ENCODE data around the gene SGCG.

SGCG gene

DNA sequence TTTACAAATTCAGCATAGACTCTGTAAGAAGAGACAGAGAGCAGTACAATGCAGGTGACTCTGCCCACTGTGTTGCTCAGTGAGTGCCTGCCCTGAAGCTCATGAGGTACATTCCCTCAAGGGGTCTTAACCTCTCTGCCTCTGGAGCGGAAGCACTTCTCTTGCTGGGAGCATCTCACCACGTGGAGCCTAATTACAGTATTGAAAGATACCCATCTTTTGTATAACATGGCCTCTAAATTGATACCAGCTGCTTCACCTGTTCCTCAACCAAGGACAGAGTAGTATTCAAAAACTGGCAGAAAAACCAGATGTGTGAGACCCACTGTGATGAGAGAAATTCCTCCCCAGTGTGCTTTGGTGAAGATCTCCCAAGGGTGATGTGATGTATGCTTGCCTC lies 175.6 kb downstream of the SGCG start:
- no peak overlapping the region for H3K4ac ChIP-seq (ENCODE audit: low read depth, low read length)
- no peak overlapping the region for H3K18ac ChIP-seq (ENCODE audit: low read length)
- H2BK5ac ChIP-seq (ENCODE audit: low read depth, low read length, poor library complexity) = no peak overlapping the region
- no peak for DNase-seq
- WGBS (ENCODE audit: extremely low coverage, insufficient coverage, insufficient read length) = no CpG with 5 or more reads among the region's 2 CpGs
- no peak overlapping the region for H3K27ac ChIP-seq (ENCODE audit: low read depth, low read length)
- H4K8ac ChIP-seq (ENCODE audit: low read depth, low read length) = no peak overlapping the region
- H3K79me2 ChIP-seq (ENCODE audit: control insufficient read depth, insufficient read depth, low read length, poor library complexity) = no peaks in the 10 kb centered on the region
- no peak overlapping the region for H2BK120ac ChIP-seq (ENCODE audit: insufficient read depth, low read length, poor library complexity)
- H3K79me1 ChIP-seq (ENCODE audit: low read length) = no peaks in the 10 kb centered on the region
- no peak overlapping the region for H2AFZ ChIP-seq (ENCODE audit: insufficient read depth, low read length, poor library complexity)
- no peak overlapping the region for H3K4me2 ChIP-seq (ENCODE audit: low read length)
- no peak overlapping the region for H3K9ac ChIP-seq (ENCODE audit: low read length)
- no peak overlapping the region for H4K91ac ChIP-seq (ENCODE audit: low read depth, low read length)
- H4K12ac ChIP-seq (ENCODE audit: low read depth, low read length) = no peak overlapping the region
- H3K9me3 ChIP-seq (ENCODE audit: insufficient read depth, low read depth, low read length) = no peaks in the 10 kb centered on the region
- peaks cover 14 to 26% of the 10 kb centered on the region in 2 experiments for H3K36me3 ChIP-seq (ENCODE audit: control insufficient read depth in 1 of 2, insufficient read depth in 2 of 2, low read length in 2 of 2)
- no peak overlapping the region for H2AK5ac ChIP-seq (ENCODE audit: low read length)
- H3K4me1 ChIP-seq (ENCODE audit: control insufficient read depth in 1 of 2, insufficient read depth in 2 of 2, low read length in 2 of 2) = no peaks in the 10 kb centered on the region
- no peak overlapping the region for H3K4me3 ChIP-seq (ENCODE audit: low read depth, low read length)
- no peaks in the 10 kb centered on the region for H3K27me3 ChIP-seq (ENCODE audit: insufficient read depth, low read length)
- no peak overlapping the region for H3K14ac ChIP-seq (ENCODE audit: low read length)
- no peak overlapping the region for H3K23ac ChIP-seq (ENCODE audit: low read length)
- no peak overlapping the region for H2BK12ac ChIP-seq (ENCODE audit: low read length)

DNA sequence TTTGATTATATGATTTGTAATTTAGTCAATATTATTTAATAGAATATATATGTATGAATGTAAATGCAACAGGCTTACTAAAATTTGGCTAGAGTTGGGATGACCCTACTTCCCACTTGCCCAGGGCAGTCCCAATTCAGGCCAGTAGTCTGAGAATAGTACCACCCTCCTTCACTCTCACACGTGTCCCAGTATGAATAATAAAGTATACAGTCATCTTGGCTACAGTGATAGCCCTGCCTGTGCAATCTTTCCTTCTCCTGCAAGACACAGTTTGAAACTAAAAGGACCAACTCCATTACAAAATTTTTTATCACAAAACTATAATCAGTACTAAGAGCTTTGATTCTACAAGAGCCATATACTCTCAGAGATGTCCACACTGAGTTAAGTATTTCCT lies 176.6 kb downstream of the SGCG start:
- Histone ChIP-seq H3K27ac (ENCODE audit: low read depth, low read length) (no peak overlapping the region), H3K36me3 (ENCODE audit: control insufficient read depth in 1 of 2, insufficient read depth in 2 of 2, low read length in 2 of 2) (peaks cover 17 to 28% of the 10 kb centered on the region in 2 experiments), H3K4me1 (ENCODE audit: control insufficient read depth in 1 of 2, insufficient read depth in 2 of 2, low read length in 2 of 2) (no peaks in the 10 kb centered on the region), H3K4ac (ENCODE audit: low read depth, low read length) (no peak overlapping the region), H3K79me2 (ENCODE audit: control insufficient read depth, insufficient read depth, low read length, poor library complexity) (no peaks in the 10 kb centered on the region), H2AFZ (ENCODE audit: insufficient read depth, low read length, poor library complexity) (no peak overlapping the region), H2AK5ac (ENCODE audit: low read length) (no peak overlapping the region), H3K4me2 (ENCODE audit: low read length) (no peak overlapping the region), H3K27me3 (ENCODE audit: insufficient read depth, low read length) (no peaks in the 10 kb centered on the region), H2BK5ac (ENCODE audit: low read depth, low read length, poor library complexity) (no peak overlapping the region), H4K8ac (ENCODE audit: low read depth, low read length) (no peak overlapping the region), H3K9ac (ENCODE audit: low read length) (no peak overlapping the region), H4K12ac (ENCODE audit: low read depth, low read length) (no peak overlapping the region), H3K23ac (ENCODE audit: low read length) (no peak overlapping the region), H3K79me1 (ENCODE audit: low read length) (no peaks in the 10 kb centered on the region), H2BK12ac (ENCODE audit: low read length) (no peak overlapping the region), H3K4me3 (ENCODE audit: low read depth, low read length) (no peak overlapping the region), H2BK120ac (ENCODE audit: insufficient read depth, low read length, poor library complexity) (no peak overlapping the region), H4K91ac (ENCODE audit: low read depth, low read length) (no peak overlapping the region), H3K14ac (ENCODE audit: low read length) (no peak overlapping the region), H3K18ac (ENCODE audit: low read length) (no peak overlapping the region), H3K9me3 (ENCODE audit: insufficient read depth, low read depth, low read length) (no peaks in the 10 kb centered on the region)
- DNase-seq = no peak
- WGBS (ENCODE audit: extremely low coverage, insufficient coverage, insufficient read length) = no CpG with 5 or more reads among the region's 1 CpG

GRCh38 chr13:23359882-23360281 lies 179.1 kb downstream of the SGCG start:
- H3K9me3 ChIP-seq (ENCODE audit: insufficient read depth, low read depth, low read length) = no peaks in the 10 kb centered on the region
- no CpG with 5 or more reads among the region's 1 CpG for WGBS (ENCODE audit: extremely low coverage, insufficient coverage, insufficient read length)
- no peak overlapping the region for H2AK5ac ChIP-seq (ENCODE audit: low read length)
- H3K9ac ChIP-seq (ENCODE audit: low read length) = no peak overlapping the region
- no peak overlapping the region for H3K23ac ChIP-seq (ENCODE audit: low read length)
- no peaks in the 10 kb centered on the region for H3K79me1 ChIP-seq (ENCODE audit: low read length)
- H4K91ac ChIP-seq (ENCODE audit: low read depth, low read length) = no peak overlapping the region
- H3K18ac ChIP-seq (ENCODE audit: low read length) = no peak overlapping the region
- no peak overlapping the region for H3K27ac ChIP-seq (ENCODE audit: low read depth, low read length)
- no peak overlapping the region for H2BK5ac ChIP-seq (ENCODE audit: low read depth, low read length, poor library complexity)
- no peak overlapping the region for H2AFZ ChIP-seq (ENCODE audit: insufficient read depth, low read length, poor library complexity)
- DNase-seq = no peak
- H3K4me3 ChIP-seq (ENCODE audit: low read depth, low read length) = no peak overlapping the region
- no peak overlapping the region for H2BK12ac ChIP-seq (ENCODE audit: low read length)
- no peak overlapping the region for H3K4ac ChIP-seq (ENCODE audit: low read depth, low read length)
- H4K12ac ChIP-seq (ENCODE audit: low read depth, low read length) = no peak overlapping the region
- H3K27me3 ChIP-seq (ENCODE audit: insufficient read depth, low read length) = no peaks in the 10 kb centered on the region
- no peaks in the 10 kb centered on the region for H3K4me1 ChIP-seq (ENCODE audit: control insufficient read depth in 1 of 2, insufficient read depth in 2 of 2, low read length in 2 of 2)
- no peak overlapping the region for H4K8ac ChIP-seq (ENCODE audit: low read depth, low read length)
- H3K79me2 ChIP-seq (ENCODE audit: control insufficient read depth, insufficient read depth, low read length, poor library complexity) = no peaks in the 10 kb centered on the region
- no peak overlapping the region for H2BK120ac ChIP-seq (ENCODE audit: insufficient read depth, low read length, poor library complexity)
- peaks cover 17 to 27% of the 10 kb centered on the region in 2 experiments for H3K36me3 ChIP-seq (ENCODE audit: control insufficient read depth in 1 of 2, insufficient read depth in 2 of 2, low read length in 2 of 2)
- no peak overlapping the region for H3K4me2 ChIP-seq (ENCODE audit: low read length)
- no peak overlapping the region for H3K14ac ChIP-seq (ENCODE audit: low read length)

GRCh38 chr13:23365652-23366051 lies 184.9 kb downstream of the SGCG start:
- Histone ChIP-seq H4K91ac (ENCODE audit: low read depth, low read length) (no peak overlapping the region), H3K79me2 (ENCODE audit: control insufficient read depth, insufficient read depth, low read length, poor library complexity) (no peaks in the 10 kb centered on the region), H2AK5ac (ENCODE audit: low read length) (no peak overlapping the region), H3K36me3 (ENCODE audit: control insufficient read depth in 1 of 2, insufficient read depth in 2 of 2, low read length in 2 of 2) (peaks cover 17 to 21% of the 10 kb centered on the region in 2 experiments), H3K4ac (ENCODE audit: low read depth, low read length) (no peak overlapping the region), H3K4me2 (ENCODE audit: low read length) (no peak overlapping the region), H3K27me3 (ENCODE audit: insufficient read depth, low read length) (no peaks in the 10 kb centered on the region), H4K8ac (ENCODE audit: low read depth, low read length) (no peak overlapping the region), H2AFZ (ENCODE audit: insufficient read depth, low read length, poor library complexity) (no peak overlapping the region), H3K27ac (ENCODE audit: low read depth, low read length) (no peak overlapping the region), H3K4me1 (ENCODE audit: control insufficient read depth in 1 of 2, insufficient read depth in 2 of 2, low read length in 2 of 2) (no peaks in the 10 kb centered on the region), H3K18ac (ENCODE audit: low read length) (no peak overlapping the region), H4K12ac (ENCODE audit: low read depth, low read length) (no peak overlapping the region), H3K4me3 (ENCODE audit: low read depth, low read length) (no peak overlapping the region), H3K79me1 (ENCODE audit: low read length) (no peaks in the 10 kb centered on the region), H3K9me3 (ENCODE audit: insufficient read depth, low read depth, low read length) (no peaks in the 10 kb centered on the region), H3K9ac (ENCODE audit: low read length) (no peak overlapping the region), H3K14ac (ENCODE audit: low read length) (no peak overlapping the region), H2BK5ac (ENCODE audit: low read depth, low read length, poor library complexity) (no peak overlapping the region), H2BK120ac (ENCODE audit: insufficient read depth, low read length, poor library complexity) (no peak overlapping the region), H2BK12ac (ENCODE audit: low read length) (no peak overlapping the region), H3K23ac (ENCODE audit: low read length) (no peak overlapping the region)
- no peak for DNase-seq
- no CpG with 5 or more reads among the region's 3 CpGs for WGBS (ENCODE audit: extremely low coverage, insufficient coverage, insufficient read length)

Measured in trophoblast cell (in vitro differentiated cells and primary cell).